Measurements from ENCODE around the gene MMD2.

MMD2 gene

DNA sequence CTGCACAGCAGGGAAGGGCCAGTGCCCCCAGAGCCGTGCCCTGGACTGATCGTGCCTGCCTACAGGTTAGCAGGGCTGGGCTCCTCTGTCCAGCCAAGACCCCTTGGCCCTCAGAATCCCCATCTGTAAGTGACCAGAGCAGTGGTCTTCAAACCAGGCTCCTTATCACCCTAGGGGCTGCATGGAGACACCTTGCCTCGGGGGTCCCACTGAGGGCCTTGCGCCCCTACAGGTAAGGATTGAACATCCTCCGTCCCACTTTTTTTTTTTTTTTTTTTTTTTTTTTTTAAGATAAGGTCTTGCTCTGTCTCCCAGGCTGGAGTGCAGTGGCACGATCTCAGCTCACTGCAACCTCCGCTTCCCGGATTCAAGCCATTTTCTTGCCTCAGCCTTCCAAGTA is 42.9 kb downstream of the MMD2 start:
- Histone ChIP-seq H4K20me1 (ENCODE audit: insufficient read depth, low read length) (no peaks in the 10 kb centered on the region), H3K4me3 (ENCODE audit: low read depth, low read length, poor library complexity, severe bottlenecking) (no peak overlapping the region)

DNA sequence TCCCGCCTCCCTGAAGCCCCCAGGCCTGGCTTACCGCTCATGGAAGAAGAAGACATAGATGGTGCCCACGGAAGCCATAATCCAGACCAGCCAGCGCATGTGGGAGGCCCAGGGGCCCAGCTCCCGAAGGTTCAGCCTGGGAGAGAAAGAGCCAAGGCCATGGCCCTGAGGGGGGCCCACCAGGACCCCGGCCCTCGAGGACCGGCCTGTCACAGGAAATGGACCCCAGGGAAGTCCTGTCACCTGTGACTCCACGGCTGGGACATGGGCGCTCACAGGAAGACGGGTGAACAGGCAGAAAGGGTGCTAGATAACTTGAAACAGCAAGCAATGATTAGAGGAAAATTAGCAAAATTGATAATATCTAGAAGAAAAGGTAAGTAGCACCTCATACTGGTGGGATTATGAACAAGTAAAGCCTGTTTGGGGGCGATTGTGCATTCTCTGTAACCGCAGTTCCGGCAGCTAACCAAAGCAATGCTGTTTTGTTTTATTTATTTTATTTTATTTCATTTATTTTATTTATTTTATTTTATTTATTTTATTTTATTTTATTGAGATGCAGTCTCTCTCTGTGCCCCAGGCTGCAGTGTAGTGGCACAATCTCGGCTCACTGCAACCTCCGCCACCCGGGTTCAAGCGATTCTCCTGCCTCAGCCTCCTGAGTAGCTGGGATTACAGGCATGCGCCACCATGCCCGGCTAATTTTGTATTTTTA is 47.7 kb downstream of the MMD2 start:
- Histone ChIP-seq H2AFZ (ENCODE audit: low read length) (no peak overlapping the region), H3K36me3 (ENCODE audit: insufficient read depth, low read length) (no peaks in the 10 kb centered on the region), H3K9ac (ENCODE audit: low read length) (no peak overlapping the region), H3K4me3 (ENCODE audit: low read depth, low read length, poor library complexity, severe bottlenecking) (no peak overlapping the region), H3K9me2 (ENCODE audit: low read depth, low read length) (no peaks in the 10 kb centered on the region), H3K27me3 (ENCODE audit: insufficient read depth, low read length) (peaks cover 8% of the 10 kb centered on the region; the same call in 1 of the 2 replicates), H3K4me1 (ENCODE audit: insufficient read depth, low read length, severe bottlenecking) (no peaks in the 10 kb centered on the region), H3K79me2 (ENCODE audit: insufficient read depth, low read length) (no peaks in the 10 kb centered on the region), H3K9me3 (ENCODE audit: low read length) (no peaks in the 10 kb centered on the region), H3K4me2 (ENCODE audit: low read length) (no peak overlapping the region), H3F3A (ENCODE audit: insufficient read depth, low read length) (no peaks in the 10 kb centered on the region), H4K20me1 (ENCODE audit: insufficient read depth, low read length) (no peaks in the 10 kb centered on the region), H3K27ac (ENCODE audit: low read depth, low read length, poor library complexity, severe bottlenecking) (no peak overlapping the region)
- TF ChIP-seq EZH2 (IDR thresholded peaks at IDR 0.05; ENCODE audit: borderline replicate concordance, low read length) = no peak
- TF ChIP-seq, protein P1, sequence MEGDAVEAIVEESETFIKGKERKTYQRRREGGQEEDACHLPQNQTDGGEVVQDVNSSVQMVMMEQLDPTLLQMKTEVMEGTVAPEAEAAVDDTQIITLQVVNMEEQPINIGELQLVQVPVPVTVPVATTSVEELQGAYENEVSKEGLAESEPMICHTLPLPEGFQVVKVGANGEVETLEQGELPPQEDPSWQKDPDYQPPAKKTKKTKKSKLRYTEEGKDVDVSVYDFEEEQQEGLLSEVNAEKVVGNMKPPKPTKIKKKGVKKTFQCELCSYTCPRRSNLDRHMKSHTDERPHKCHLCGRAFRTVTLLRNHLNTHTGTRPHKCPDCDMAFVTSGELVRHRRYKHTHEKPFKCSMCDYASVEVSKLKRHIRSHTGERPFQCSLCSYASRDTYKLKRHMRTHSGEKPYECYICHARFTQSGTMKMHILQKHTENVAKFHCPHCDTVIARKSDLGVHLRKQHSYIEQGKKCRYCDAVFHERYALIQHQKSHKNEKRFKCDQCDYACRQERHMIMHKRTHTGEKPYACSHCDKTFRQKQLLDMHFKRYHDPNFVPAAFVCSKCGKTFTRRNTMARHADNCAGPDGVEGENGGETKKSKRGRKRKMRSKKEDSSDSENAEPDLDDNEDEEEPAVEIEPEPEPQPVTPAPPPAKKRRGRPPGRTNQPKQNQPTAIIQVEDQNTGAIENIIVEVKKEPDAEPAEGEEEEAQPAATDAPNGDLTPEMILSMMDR (IDR thresholded peaks at IDR 0.05; ENCODE audit: low read length) = no peak

More for the DNA sequence above, 42.9 kb downstream of the MMD2 start:
- no peaks in the 10 kb centered on the region for H3K79me2 ChIP-seq (ENCODE audit: insufficient read depth, low read length)
- 0 out of 2 replicates have a peak, but pooled peaks cover 4% of the 10 kb centered on the region for H3K9me3 ChIP-seq (ENCODE audit: low read length)
- H3K27ac ChIP-seq (ENCODE audit: low read depth, low read length, poor library complexity, severe bottlenecking) = no peak overlapping the region
- no peak overlapping the region for H3K4me2 ChIP-seq (ENCODE audit: low read length)
- no peaks in the 10 kb centered on the region for H3F3A ChIP-seq (ENCODE audit: insufficient read depth, low read length)
- H3K27me3 ChIP-seq (ENCODE audit: insufficient read depth, low read length) = no peaks in the 10 kb centered on the region; the same call in 1 of the 2 replicates
- TF ChIP-seq, protein P1 (IDR thresholded peaks at IDR 0.05; ENCODE audit: low read length) = no peak
- TF ChIP-seq EZH2 (IDR thresholded peaks at IDR 0.05; ENCODE audit: borderline replicate concordance, low read length) = no peak
- no peaks in the 10 kb centered on the region for H3K9me2 ChIP-seq (ENCODE audit: low read depth, low read length)
- H3K4me1 ChIP-seq (ENCODE audit: insufficient read depth, low read length, severe bottlenecking) = no peaks in the 10 kb centered on the region
- H3K9ac ChIP-seq (ENCODE audit: low read length) = no peak overlapping the region
- no peak overlapping the region for H2AFZ ChIP-seq (ENCODE audit: low read length)
- H3K36me3 ChIP-seq (ENCODE audit: insufficient read depth, low read length) = no peaks in the 10 kb centered on the region

DNA sequence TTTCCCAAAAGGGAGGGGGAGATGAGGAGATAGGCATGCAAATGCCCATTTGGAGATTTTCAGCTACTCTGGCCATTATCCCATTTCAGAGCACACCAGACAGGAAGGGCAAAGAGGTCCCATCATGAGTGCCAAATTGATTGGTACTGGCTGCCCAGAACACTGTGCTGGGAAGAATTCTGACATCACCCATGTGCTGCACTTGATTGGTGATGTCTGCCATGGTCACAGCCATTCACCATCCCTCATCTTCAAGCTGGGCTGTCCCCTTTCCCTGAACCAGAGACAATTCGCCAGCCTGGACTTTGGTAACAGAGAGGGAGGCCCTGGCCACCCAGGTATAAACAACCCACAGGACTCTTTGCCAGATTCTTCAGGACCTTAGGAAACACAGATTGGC is 52.3 kb downstream of the MMD2 start:
- peaks cover 8% of the 10 kb centered on the region; the same call in 1 of the 2 replicates for H3K27me3 ChIP-seq (ENCODE audit: insufficient read depth, low read length)
- no peak overlapping the region for H3K4me2 ChIP-seq (ENCODE audit: low read length)
- no peak overlapping the region for H3K4me3 ChIP-seq (ENCODE audit: low read depth, low read length, poor library complexity, severe bottlenecking)
- no peaks in the 10 kb centered on the region for H3K79me2 ChIP-seq (ENCODE audit: insufficient read depth, low read length)
- H4K20me1 ChIP-seq (ENCODE audit: insufficient read depth, low read length) = no peaks in the 10 kb centered on the region
- no peak overlapping the region for H3K9ac ChIP-seq (ENCODE audit: low read length)
- H3F3A ChIP-seq (ENCODE audit: insufficient read depth, low read length) = no peaks in the 10 kb centered on the region
- H3K36me3 ChIP-seq (ENCODE audit: insufficient read depth, low read length) = no peaks in the 10 kb centered on the region
- H3K4me1 ChIP-seq (ENCODE audit: insufficient read depth, low read length, severe bottlenecking) = no peaks in the 10 kb centered on the region
- TF ChIP-seq EZH2 (IDR thresholded peaks at IDR 0.05; ENCODE audit: borderline replicate concordance, low read length) = no peak
- TF ChIP-seq, protein P1 (IDR thresholded peaks at IDR 0.05; ENCODE audit: low read length) = no peak
- no peaks in the 10 kb centered on the region for H3K9me3 ChIP-seq (ENCODE audit: low read length)
- no peak overlapping the region for H3K27ac ChIP-seq (ENCODE audit: low read depth, low read length, poor library complexity, severe bottlenecking)
- no peak overlapping the region for H2AFZ ChIP-seq (ENCODE audit: low read length)
- no peaks in the 10 kb centered on the region for H3K9me2 ChIP-seq (ENCODE audit: low read depth, low read length)
